ENCODE results near the gene DPAGT1.

GRCh38 chr11:119094816-119095065, 6.9 kb downstream of the DPAGT1 start:
- no peak for TF ChIP-seq POLR2AphosphoS5 (IDR thresholded peaks at IDR 0.05)
- TF ChIP-seq POLR2A (IDR thresholded peaks at IDR 0.05; ENCODE audit: low read depth) = no peak
- TF ChIP-seq CTCF (IDR thresholded peaks at IDR 0.05) = peak; percentile 63 to 81 (median 65)
- no peak for TF ChIP-seq EP300 (IDR thresholded peaks at IDR 0.05)
